ENCODE measurements around the gene RXRB.

- no peak for TF ChIP-seq CTCF (IDR thresholded peaks at IDR 0.05)
- TF ChIP-seq POLR2A (IDR thresholded peaks at IDR 0.05) = no peak
These were observed 39.6 kb downstream of the RXRB start for GRCh38 chr6:33160728-33161344.

Data from lower leg skin (tissue), 3 donors.